ENCODE data around the gene FBXL7. TPM values are rescaled to one million over a fixed set of nuclear protein-coding genes. Genes with fewer than 3 reads are reported as not detected.

FBXL7 gene
- total RNA-seq, 1 donor from 2014 or later = 8.0 TPM

GRCh38 chr5:15647251-15647650 lies 147.3 kb downstream of the FBXL7 start:
- no peaks in the 10 kb centered on the region for H3K9me3 ChIP-seq
- ATAC-seq (no peak), DNase-seq (no peak)
- intact Hi-C loops (cut with DNase I) = no loop called here
- H3K36me3 ChIP-seq = no peaks in the 10 kb centered on the region
- H3K27ac ChIP-seq = no peak overlapping the region
- H3K4me3 ChIP-seq = no peak overlapping the region
- no peak for TF ChIP-seq CTCF (IDR thresholded peaks at IDR 0.05)
- no peaks in the 10 kb centered on the region for H3K4me1 ChIP-seq
- no peaks in the 10 kb centered on the region for H3K27me3 ChIP-seq (ENCODE audit: low read depth)

- no peak overlapping the region for H3K27ac ChIP-seq
- ATAC-seq = no peak
- no peaks in the 10 kb centered on the region for H3K4me1 ChIP-seq
- H3K4me3 ChIP-seq = no peak overlapping the region
- no peak for TF ChIP-seq CTCF (IDR thresholded peaks at IDR 0.05)
- DNase-seq = no peak
- intact Hi-C loops (cut with DNase I) = no loop called here
- H3K36me3 ChIP-seq = no peaks in the 10 kb centered on the region
- no peaks in the 10 kb centered on the region for H3K9me3 ChIP-seq
- no peaks in the 10 kb centered on the region for H3K27me3 ChIP-seq (ENCODE audit: low read depth)
Measured at GRCh38 chr5:15650266-15650665, 150.3 kb downstream of the FBXL7 start.

- no peaks in the 10 kb centered on the region for H3K4me1 ChIP-seq
- H3K27me3 ChIP-seq (ENCODE audit: low read depth) = no peaks in the 10 kb centered on the region
- no peaks in the 10 kb centered on the region for H3K9me3 ChIP-seq
- no peak overlapping the region for H3K27ac ChIP-seq
- intact Hi-C loops (cut with DNase I) = no loop called here
- H3K36me3 ChIP-seq = no peaks in the 10 kb centered on the region
- DNase-seq (no peak), ATAC-seq (no peak)
- no peak for TF ChIP-seq CTCF (IDR thresholded peaks at IDR 0.05)
- no peak overlapping the region for H3K4me3 ChIP-seq
Measured at GRCh38 chr5:15654779-15655178, 154.8 kb downstream of the FBXL7 start.

GRCh38 chr5:15655683-15656082 lies 155.7 kb downstream of the FBXL7 start:
- no peaks in the 10 kb centered on the region for H3K27me3 ChIP-seq (ENCODE audit: low read depth)
- intact Hi-C loops (cut with DNase I) = no loop called here

GRCh38 chr5:15664961-15665360 lies 165.0 kb downstream of the FBXL7 start:
- Histone ChIP-seq H3K4me3 (no peak overlapping the region), H3K27ac (no peak overlapping the region), H3K27me3 (ENCODE audit: low read depth) (no peaks in the 10 kb centered on the region), H3K36me3 (no peaks in the 10 kb centered on the region), H3K9me3 (no peaks in the 10 kb centered on the region), H3K4me1 (no peaks in the 10 kb centered on the region)
- no peak for ATAC-seq
- DNase-seq = no peak
- no peak for TF ChIP-seq CTCF (IDR thresholded peaks at IDR 0.05)
- intact Hi-C loops (cut with DNase I) = no loop called here

More at GRCh38 chr5:15655683-15656082, 155.7 kb downstream of the FBXL7 start:
- no peak for ATAC-seq
- no peak overlapping the region for H3K27ac ChIP-seq
- H3K4me3 ChIP-seq = no peak overlapping the region
- no peak for TF ChIP-seq CTCF (IDR thresholded peaks at IDR 0.05)
- no peaks in the 10 kb centered on the region for H3K9me3 ChIP-seq
- H3K4me1 ChIP-seq = no peaks in the 10 kb centered on the region
- DNase-seq = no peak
- H3K36me3 ChIP-seq = no peaks in the 10 kb centered on the region

GRCh38 chr5:15669826-15670225 lies 169.8 kb downstream of the FBXL7 start:
- no peak for TF ChIP-seq CTCF (IDR thresholded peaks at IDR 0.05)
- Histone ChIP-seq H3K4me3 (no peak overlapping the region), H3K27ac (no peak overlapping the region), H3K4me1 (no peaks in the 10 kb centered on the region), H3K36me3 (no peaks in the 10 kb centered on the region), H3K27me3 (ENCODE audit: low read depth) (no peaks in the 10 kb centered on the region), H3K9me3 (no peaks in the 10 kb centered on the region)
- no peak for ATAC-seq
- intact Hi-C loops (cut with DNase I) = no loop called here
- no peak for DNase-seq

All from lower lobe of right lung (tissue), 2 donors.